GM23338 (cell line): Measurements from ENCODE around the gene TICAM2. TPM values are rescaled to one million over a fixed set of nuclear protein-coding genes. Genes with fewer than 3 reads are reported as not detected.

Source experiments
- ATAC-seq: fragments of 200-7000 bp; cut with Tn5 transposase; 3 replicates; pipeline ENCODE4 v1.9.1; 2020
- DNase-seq: peaks from one replicate; pipeline ENCODE4 v3.0.0-alpha.2; 2015; ENCODE audit warnings: low spot score
- H2AFZ ChIP-seq: fragments of 200-600 bp; sonication (generic); 2 replicates; pipeline ENCODE4 v1.8.0; 2016; ENCODE audit warnings: antibody characterized with exemption, mild to moderate bottlenecking, moderate library complexity
- H3F3A ChIP-seq: fragments of 200-600 bp; sonication (generic); replicated peaks from 2 replicates; pipeline ENCODE4 v1.8.0; 2017; ENCODE audit warnings: antibody characterized with exemption, mixed run types, low read depth
- H3K27ac ChIP-seq: fragments of 200-600 bp; sonication (generic); 2 replicates; pipeline ENCODE4 v1.6.1; 2016; ENCODE audit warnings: low read depth
- H3K27me3 ChIP-seq: fragments of 200-600 bp; sonication (generic); 2 replicates; pipeline ENCODE4 v1.8.0; 2016; ENCODE audit warnings: mild to moderate bottlenecking, mixed run types, moderate library complexity; ENCODE audit not compliant: insufficient read depth
- H3K36me3 ChIP-seq: fragments of 200-600 bp; sonication (generic); 2 replicates; pipeline ENCODE4 v1.8.0; 2016; ENCODE audit warnings: mild to moderate bottlenecking; ENCODE audit not compliant: insufficient read depth
- H3K4me1 ChIP-seq: fragments of 200-600 bp; sonication (generic); 2 replicates; pipeline ENCODE4 v1.8.0; 2016; ENCODE audit warnings: mild to moderate bottlenecking, moderate library complexity; ENCODE audit not compliant: insufficient read depth
- H3K4me2 ChIP-seq: fragments of 200-600 bp; sonication (generic); 2 replicates; pipeline ENCODE4 v1.7.1; 2017; ENCODE audit warnings: mixed run types
- H3K4me3 ChIP-seq: fragments of 200-600 bp; sonication (generic); 2 replicates; pipeline ENCODE4 v1.6.1; 2016; ENCODE audit warnings: mixed run types
- H3K79me2 ChIP-seq: fragments of 200-600 bp; sonication (generic); replicated peaks from 2 replicates; pipeline ENCODE4 v1.8.0; 2017; ENCODE audit warnings: mild to moderate bottlenecking; ENCODE audit not compliant: insufficient read depth
- H3K9me2 ChIP-seq: fragments of 200-600 bp; sonication (generic); 2 replicates; pipeline ENCODE4 v1.8.0; 2017; ENCODE audit not compliant: insufficient read depth
- H4K20me1 ChIP-seq: fragments of 200-600 bp; sonication (generic); replicated peaks from 2 replicates; pipeline ENCODE4 v1.8.0; 2017; ENCODE audit warnings: mild to moderate bottlenecking; ENCODE audit not compliant: insufficient read depth
- H3K27ac Mint-ChIP-seq: 2 replicates; pipeline ENCODE4 v1.8.0; 2020; ENCODE audit warnings: inconsistent platforms, mild to moderate bottlenecking, moderate library complexity, mixed read lengths
- H3K27me3 Mint-ChIP-seq: 3 replicates; pipeline ENCODE4 v1.8.0; 2022; ENCODE audit warnings: low read depth, mild to moderate bottlenecking, moderate library complexity, mixed read lengths, inconsistent platforms; ENCODE audit not compliant: insufficient read depth, poor library complexity
- H3K36me3 Mint-ChIP-seq: 3 replicates; pipeline ENCODE4 v1.8.0; 2021; ENCODE audit warnings: low read depth, mild to moderate bottlenecking, inconsistent platforms, moderate library complexity, mixed read lengths
- H3K4me1 Mint-ChIP-seq: 3 replicates; pipeline ENCODE4 v1.8.0; 2020; ENCODE audit warnings: mild to moderate bottlenecking, inconsistent platforms, mixed read lengths
- H3K4me3 Mint-ChIP-seq: 3 replicates; pipeline ENCODE4 v1.8.0; 2021; ENCODE audit warnings: moderate library complexity, mild to moderate bottlenecking, inconsistent platforms, mixed read lengths
- H3K9me3 Mint-ChIP-seq: 3 replicates; pipeline ENCODE4 v1.8.0; 2020; ENCODE audit warnings: moderate library complexity, mild to moderate bottlenecking, inconsistent platforms, mixed read lengths
- CREB1 ChIP-seq: fragments of 250-450 bp; sonication (Bioruptor Pico); IDR thresholded peaks from 2 replicates; pipeline ENCODE4 v1.5.0; 2020; ENCODE audit warnings: low read depth, mild to moderate bottlenecking, moderate library complexity
- ETS1 ChIP-seq: IDR thresholded peaks from 2 replicates; pipeline ENCODE4 v1.6.1; 2016; ENCODE audit warnings: antibody characterized with exemption
- EZH2 ChIP-seq: fragments of 200-600 bp; sonication (generic); IDR thresholded peaks from one replicate; pipeline ENCODE4 v1.8.0; 2017; ENCODE audit warnings: antibody characterized with exemption, mild to moderate bottlenecking, low read depth; ENCODE audit not compliant: unreplicated experiment
- EZH2phosphoT487 ChIP-seq: fragments of 200-600 bp; sonication (generic); IDR thresholded peaks from one replicate; pipeline ENCODE4 v1.8.1; 2018; ENCODE audit warnings: antibody characterized with exemption; ENCODE audit not compliant: unreplicated experiment
- NANOG ChIP-seq: IDR thresholded peaks from 2 replicates; pipeline ENCODE4 v1.6.1; 2016; ENCODE audit warnings: antibody characterized with exemption, borderline replicate concordance
- POLR2AphosphoS5 ChIP-seq: IDR thresholded peaks from 2 replicates; pipeline ENCODE4 v1.6.1; 2016; ENCODE audit warnings: antibody characterized with exemption, low read depth
- REST ChIP-seq: IDR thresholded peaks from one replicate; pipeline ENCODE4 v1.6.1; 2018; ENCODE audit warnings: antibody characterized with exemption; ENCODE audit not compliant: unreplicated experiment
- STAT1 ChIP-seq: IDR thresholded peaks from one replicate; pipeline ENCODE4 v1.6.1; 2016; ENCODE audit warnings: antibody characterized with exemption; ENCODE audit not compliant: unreplicated experiment
- ZNF114 ChIP-seq: fragments of 250-450 bp; sonication (Bioruptor Pico); IDR thresholded peaks from 2 replicates; pipeline ENCODE4 v1.5.0; 2020; ENCODE audit warnings: mild to moderate bottlenecking, moderate library complexity
- ZNF462 ChIP-seq: fragments of 250-450 bp; sonication (Bioruptor Pico); IDR thresholded peaks from 2 replicates; pipeline ENCODE4 v1.5.0; 2020; ENCODE audit warnings: mild to moderate bottlenecking, moderate library complexity
- polyA plus RNA-seq: library from polyadenylated mRNA; unstranded; fragments of >200 nt; fragmentation: Nextera tagmentation; extraction: Ambion mirVana; gene quantifications from 2 replicates; pipeline ENCODE4 v1.2.1, GENCODE V29; 2016
- total RNA-seq: library from RNA; depleted of rRNA; stranded (reverse); fragments of >200 nt; shearing (Covaris generic); gene quantifications from 2 replicates; pipeline ENCODE4 v1.2.3, GENCODE V29; 2014

The TICAM2 gene
- total and polyA plus RNA-seq, 2 experiments from 2014 or later, result 1.0 TPM; not detected in 1

- no peaks in the 10 kb centered on the region for H3K9me2 ChIP-seq
- peak overlapping the region; percentile 83; the same call in 1 of the 2 replicates for H3K27ac ChIP-seq
- Mint-ChIP-seq H3K36me3 (peaks cover 5% of the 10 kb centered on the region), H3K9me3 (no peaks in the 10 kb centered on the region), H3K27me3 (peaks cover 2% of the 10 kb centered on the region), H3K27ac (no peak overlapping the region), H3K4me1 (peaks cover 14% of the 10 kb centered on the region), H3K4me3 (no peak overlapping the region)
- H4K20me1 ChIP-seq, result peaks cover 6% of the 10 kb centered on the region; the same call in 1 of the 2 replicates
- H3K4me3 ChIP-seq, result peak overlapping the region; percentile 99
- peaks cover 19% of the 10 kb centered on the region for H3K4me1 ChIP-seq
- no peaks in the 10 kb centered on the region for H3K27me3 ChIP-seq
- H3K36me3 ChIP-seq, result peaks cover 6% of the 10 kb centered on the region; the same call in 1 of the 2 replicates
- H3K4me2 ChIP-seq, result peak overlapping the region; percentile 90
- H3K79me2 ChIP-seq, result peaks cover 53% of the 10 kb centered on the region
- H3F3A ChIP-seq, result no peaks in the 10 kb centered on the region
- TF ChIP-seq STAT1, result no peak
- no peak for TF ChIP-seq EZH2
- no peak for TF ChIP-seq ETS1
- no peak for TF ChIP-seq ZNF114 (CRISPR knock-in tag)
- TF ChIP-seq POLR2AphosphoS5, result no peak
- TF ChIP-seq EZH2phosphoT487, result no peak
- no peak for TF ChIP-seq ZNF462
- no peak for TF ChIP-seq REST
- no peak for TF ChIP-seq CREB1 (CRISPR knock-in tag)
- TF ChIP-seq NANOG, result no peak
- peak overlapping the region; percentile 96; the same call in 1 of the 2 replicates for H2AFZ ChIP-seq
- no peak for DNase-seq
- ATAC-seq, result no peak
Observed at GRCh38 chr5:115624994-115625393, 22.7 kb upstream of the TICAM2 start.
